OCI-LY3 (cell line): ENCODE data around the gene FRZB.

Experiments
- H2AFZ ChIP-seq: fragments of 200-600, 300-600 bp; shearing (Covaris generic); 2 replicates; pipeline ENCODE4 v1.6.0; 2014; ENCODE audit warnings: antibody characterized with exemption, low read depth, low read length
- H3K27ac ChIP-seq: fragments of 200-600, 300-600 bp; sonication (generic); 2 replicates; pipeline ENCODE4 v1.5.1; 2014; ENCODE audit warnings: mild to moderate bottlenecking, low read length, moderate library complexity, mixed read lengths
- H3K27me3 ChIP-seq: fragments of 200-600, 300-600 bp; sonication (generic); 2 replicates; pipeline ENCODE4 v1.6.1; 2014; ENCODE audit warnings: low read depth, low read length, mixed read lengths
- H3K36me3 ChIP-seq: fragments of 200-600, 300-600 bp; sonication (generic); replicated peaks from 2 replicates; pipeline ENCODE3; 2014; ENCODE audit warnings: low read depth, low read length, mixed read lengths
- H3K4me1 ChIP-seq: fragments of 300-600, 200-600 bp; sonication (generic); 2 replicates; pipeline ENCODE4 v1.6.1; 2014; ENCODE audit warnings: low read length, mixed read lengths
- H3K4me2 ChIP-seq: fragments of 200-600, 300-600 bp; sonication (generic); 2 replicates; pipeline ENCODE4 v1.6.1; 2014; ENCODE audit warnings: low read length, mixed read lengths
- H3K4me3 ChIP-seq: fragments of 300-600, 200-600 bp; sonication (generic); 2 replicates; pipeline ENCODE4 v1.5.1; 2014; ENCODE audit warnings: antibody characterized with exemption, mild to moderate bottlenecking, low read length, moderate library complexity
- H3K79me2 ChIP-seq: fragments of 300-600, 200-600 bp; shearing (Covaris generic); 2 replicates; pipeline ENCODE4 v1.6.1; 2014; ENCODE audit warnings: mild to moderate bottlenecking, low read length, mixed read lengths
- H3K9ac ChIP-seq: fragments of 300-600, 200-600 bp; shearing (Covaris generic); 2 replicates; pipeline ENCODE4 v1.6.0; 2014; ENCODE audit warnings: mild to moderate bottlenecking, low read length, moderate library complexity
- H3K9me3 ChIP-seq: fragments of 200-600, 300-600 bp; shearing (Covaris generic); 2 replicates; pipeline ENCODE4 v1.6.1; 2014; ENCODE audit warnings: low read length, mixed read lengths; ENCODE audit not compliant: insufficient read depth
- H4K20me1 ChIP-seq: fragments of 200-600, 300-600 bp; sonication (generic); 2 replicates; pipeline ENCODE4 v1.6.1; 2016; ENCODE audit warnings: low read length, mixed read lengths; ENCODE audit not compliant: insufficient read depth
- EZH2phosphoT487 ChIP-seq: fragments of 200-600 bp; shearing (Covaris generic); IDR thresholded peaks from 2 replicates; pipeline ENCODE4 v1.6.1; 2018; ENCODE audit warnings: antibody characterized with exemption, mixed run types, low read depth
- TF ChIP-seq, protein P1 (sequence below): fragments of 200-600, 300-600 bp; sonication (generic); IDR thresholded peaks from 2 replicates; pipeline ENCODE4 v1.5.1; 2014; ENCODE audit warnings: antibody characterized with exemption, low read length, low read depth

FRZB gene

DNA sequence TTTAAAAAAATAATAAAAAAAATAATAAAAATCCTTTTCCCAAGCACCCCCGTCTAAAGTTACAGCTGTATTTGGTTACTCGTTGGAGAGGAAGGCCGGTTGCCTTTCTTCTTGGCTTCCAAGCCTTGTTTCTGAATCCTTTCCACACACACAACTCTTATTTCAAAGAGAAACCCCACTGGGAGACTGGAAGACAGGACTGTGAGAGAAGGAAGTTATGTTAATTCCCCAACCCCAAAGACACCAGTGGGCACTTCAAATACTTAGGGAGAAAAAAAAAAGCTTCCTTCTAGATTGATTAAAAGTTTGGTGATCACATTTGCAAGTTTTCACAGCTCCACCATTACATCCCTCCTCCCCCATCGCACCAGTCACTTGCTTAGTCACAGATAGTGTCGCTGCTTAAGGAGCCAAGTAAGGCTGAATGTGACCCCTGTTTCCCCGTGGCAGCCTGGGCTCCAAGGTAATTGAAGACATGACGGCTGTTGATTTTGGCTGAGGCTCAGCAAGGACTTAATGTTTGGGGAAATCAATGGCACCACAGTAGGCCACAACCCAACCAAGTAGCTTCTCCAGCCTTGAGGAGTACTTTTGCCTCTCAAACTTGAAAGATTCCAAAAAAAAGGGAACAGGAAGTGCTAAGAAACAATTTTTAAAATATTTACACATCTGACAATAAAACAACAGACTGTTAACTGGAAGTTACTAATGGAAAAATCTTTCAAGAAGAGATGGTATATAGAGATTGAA, 40.8 kb upstream of the FRZB start:
- TF ChIP-seq, protein P1, sequence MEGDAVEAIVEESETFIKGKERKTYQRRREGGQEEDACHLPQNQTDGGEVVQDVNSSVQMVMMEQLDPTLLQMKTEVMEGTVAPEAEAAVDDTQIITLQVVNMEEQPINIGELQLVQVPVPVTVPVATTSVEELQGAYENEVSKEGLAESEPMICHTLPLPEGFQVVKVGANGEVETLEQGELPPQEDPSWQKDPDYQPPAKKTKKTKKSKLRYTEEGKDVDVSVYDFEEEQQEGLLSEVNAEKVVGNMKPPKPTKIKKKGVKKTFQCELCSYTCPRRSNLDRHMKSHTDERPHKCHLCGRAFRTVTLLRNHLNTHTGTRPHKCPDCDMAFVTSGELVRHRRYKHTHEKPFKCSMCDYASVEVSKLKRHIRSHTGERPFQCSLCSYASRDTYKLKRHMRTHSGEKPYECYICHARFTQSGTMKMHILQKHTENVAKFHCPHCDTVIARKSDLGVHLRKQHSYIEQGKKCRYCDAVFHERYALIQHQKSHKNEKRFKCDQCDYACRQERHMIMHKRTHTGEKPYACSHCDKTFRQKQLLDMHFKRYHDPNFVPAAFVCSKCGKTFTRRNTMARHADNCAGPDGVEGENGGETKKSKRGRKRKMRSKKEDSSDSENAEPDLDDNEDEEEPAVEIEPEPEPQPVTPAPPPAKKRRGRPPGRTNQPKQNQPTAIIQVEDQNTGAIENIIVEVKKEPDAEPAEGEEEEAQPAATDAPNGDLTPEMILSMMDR = no peak
- TF ChIP-seq EZH2phosphoT487 = no peak
- Histone ChIP-seq H3K27ac (no peak overlapping the region), H3K9ac (no peak overlapping the region), H3K9me3 (no peaks in the 10 kb centered on the region), H4K20me1 (no peaks in the 10 kb centered on the region), H3K4me3 (no peak overlapping the region), H3K4me1 (no peaks in the 10 kb centered on the region), H3K27me3 (no peaks in the 10 kb centered on the region), H3K4me2 (no peak overlapping the region), H3K79me2 (no peaks in the 10 kb centered on the region), H3K36me3 (no peaks in the 10 kb centered on the region), H2AFZ (no peak overlapping the region)

DNA sequence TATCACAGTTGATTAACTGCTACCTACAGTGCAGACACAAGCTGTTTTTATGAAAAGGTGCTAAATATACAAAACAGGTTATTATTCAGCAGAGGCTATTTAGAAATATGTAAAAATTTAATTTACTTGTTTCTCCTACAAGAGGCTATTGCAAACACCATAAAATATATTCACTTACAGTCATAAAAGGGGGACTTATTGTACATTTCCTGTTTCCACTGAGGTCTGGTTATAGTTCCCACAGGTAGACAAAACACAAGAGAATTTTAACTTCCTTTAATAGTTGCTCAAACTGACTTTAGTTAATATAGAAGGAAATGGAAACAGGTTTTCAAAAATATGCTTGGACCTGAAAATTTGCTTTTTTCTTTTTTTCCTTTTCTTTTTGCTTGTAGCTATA, 40.0 kb upstream of the FRZB start:
- no peaks in the 10 kb centered on the region for H3K9me3 ChIP-seq
- H3K4me2 ChIP-seq = no peak overlapping the region
- H3K9ac ChIP-seq = no peak overlapping the region
- no peaks in the 10 kb centered on the region for H3K36me3 ChIP-seq
- no peaks in the 10 kb centered on the region for H4K20me1 ChIP-seq
- no peaks in the 10 kb centered on the region for H3K27me3 ChIP-seq
- no peaks in the 10 kb centered on the region for H3K79me2 ChIP-seq
- H3K4me3 ChIP-seq = no peak overlapping the region
- no peak for TF ChIP-seq EZH2phosphoT487
- TF ChIP-seq, protein P1 = no peak
- no peak overlapping the region for H3K27ac ChIP-seq
- H2AFZ ChIP-seq = no peak overlapping the region
- H3K4me1 ChIP-seq = no peaks in the 10 kb centered on the region

DNA sequence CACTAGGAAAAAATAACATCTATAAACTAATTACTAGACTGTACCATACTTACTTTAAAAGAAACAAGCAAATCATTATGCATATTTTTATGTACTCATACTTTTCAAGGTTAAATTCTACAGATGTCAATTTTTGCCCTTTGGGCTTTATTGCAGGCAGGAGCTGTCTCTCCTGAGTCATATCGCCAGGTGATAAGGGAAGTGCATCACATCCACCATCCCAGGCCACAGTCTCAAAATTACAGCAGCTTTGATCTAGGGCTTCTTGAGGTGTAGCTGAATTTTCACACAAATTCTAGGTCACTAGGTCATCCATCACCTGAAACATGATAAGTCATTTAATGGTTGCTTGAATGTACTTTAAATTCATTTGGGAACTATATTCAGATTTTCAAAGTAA, 38.4 kb upstream of the FRZB start:
- H3K36me3 ChIP-seq = no peaks in the 10 kb centered on the region
- H4K20me1 ChIP-seq = no peaks in the 10 kb centered on the region
- TF ChIP-seq, protein P1 = no peak
- TF ChIP-seq EZH2phosphoT487 = no peak
- no peaks in the 10 kb centered on the region for H3K27me3 ChIP-seq
- H3K27ac ChIP-seq = no peak overlapping the region
- no peak overlapping the region for H2AFZ ChIP-seq
- no peak overlapping the region for H3K9ac ChIP-seq
- H3K4me3 ChIP-seq = no peak overlapping the region
- no peak overlapping the region for H3K4me2 ChIP-seq
- H3K4me1 ChIP-seq = no peaks in the 10 kb centered on the region
- no peaks in the 10 kb centered on the region for H3K9me3 ChIP-seq
- no peaks in the 10 kb centered on the region for H3K79me2 ChIP-seq

DNA sequence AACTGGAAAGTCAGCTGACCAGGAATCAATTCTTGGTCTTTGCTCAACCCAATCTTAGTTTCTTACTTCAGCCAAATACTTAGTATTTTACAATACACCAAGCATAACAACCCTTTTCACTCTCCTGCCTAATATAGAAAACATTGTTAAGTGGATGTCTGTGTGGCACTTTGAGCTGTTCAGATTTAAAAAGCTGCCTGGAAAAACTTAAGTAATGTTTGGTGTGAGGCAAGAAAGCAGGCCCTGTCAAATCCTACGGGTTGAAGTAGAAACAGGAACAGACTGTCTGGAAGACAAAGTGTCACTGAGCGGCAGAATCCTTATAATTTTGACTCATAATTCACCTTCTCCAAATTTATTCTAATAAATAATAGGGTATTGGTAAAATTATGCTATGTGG, 37.1 kb upstream of the FRZB start:
- Histone ChIP-seq H3K4me1 (no peaks in the 10 kb centered on the region), H3K36me3 (no peaks in the 10 kb centered on the region), H3K79me2 (no peaks in the 10 kb centered on the region), H3K4me2 (no peak overlapping the region), H3K27me3 (no peaks in the 10 kb centered on the region), H3K9ac (no peak overlapping the region), H3K27ac (no peak overlapping the region), H2AFZ (no peak overlapping the region), H3K4me3 (no peak overlapping the region), H3K9me3 (no peaks in the 10 kb centered on the region), H4K20me1 (no peaks in the 10 kb centered on the region)
- no peak for TF ChIP-seq EZH2phosphoT487
- TF ChIP-seq, protein P1 = no peak
